ENCODE measurements around the gene ALOX12B.

Gene ALOX12B

DNA sequence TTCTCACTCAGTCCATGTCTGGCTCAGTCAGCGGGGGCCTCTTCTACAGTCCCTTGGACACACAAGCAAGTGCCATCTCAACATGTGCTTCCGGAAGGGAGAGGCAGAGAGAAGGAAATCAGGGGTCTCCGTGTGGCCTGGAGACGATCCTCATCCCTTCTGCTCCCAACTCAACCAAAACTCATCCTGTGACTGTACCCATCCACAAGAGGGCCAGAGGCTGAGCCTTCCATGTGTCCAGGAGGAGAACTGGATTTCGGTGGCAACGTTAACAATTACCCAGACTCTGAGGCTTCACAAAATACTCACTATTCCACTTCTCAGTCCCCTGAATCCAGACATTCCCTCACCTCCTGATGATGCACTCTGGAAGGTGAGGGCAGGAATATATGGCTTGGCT, 7.8 kb upstream of the ALOX12B start:
- no peak overlapping the region for H3K9ac ChIP-seq (ENCODE audit: low read length)
- no peaks in the 10 kb centered on the region for H3F3A ChIP-seq (ENCODE audit: insufficient read depth)
- H3K9me3 ChIP-seq (ENCODE audit: insufficient read depth, low read length): no peaks in the 10 kb centered on the region
- no peaks in the 10 kb centered on the region for H4K20me1 ChIP-seq (ENCODE audit: low read depth, low read length)
- TF ChIP-seq EZH2phosphoT487 (conservative IDR thresholded peaks at IDR 0.05; ENCODE audit: low read length): no peak
- TF ChIP-seq, protein P1, sequence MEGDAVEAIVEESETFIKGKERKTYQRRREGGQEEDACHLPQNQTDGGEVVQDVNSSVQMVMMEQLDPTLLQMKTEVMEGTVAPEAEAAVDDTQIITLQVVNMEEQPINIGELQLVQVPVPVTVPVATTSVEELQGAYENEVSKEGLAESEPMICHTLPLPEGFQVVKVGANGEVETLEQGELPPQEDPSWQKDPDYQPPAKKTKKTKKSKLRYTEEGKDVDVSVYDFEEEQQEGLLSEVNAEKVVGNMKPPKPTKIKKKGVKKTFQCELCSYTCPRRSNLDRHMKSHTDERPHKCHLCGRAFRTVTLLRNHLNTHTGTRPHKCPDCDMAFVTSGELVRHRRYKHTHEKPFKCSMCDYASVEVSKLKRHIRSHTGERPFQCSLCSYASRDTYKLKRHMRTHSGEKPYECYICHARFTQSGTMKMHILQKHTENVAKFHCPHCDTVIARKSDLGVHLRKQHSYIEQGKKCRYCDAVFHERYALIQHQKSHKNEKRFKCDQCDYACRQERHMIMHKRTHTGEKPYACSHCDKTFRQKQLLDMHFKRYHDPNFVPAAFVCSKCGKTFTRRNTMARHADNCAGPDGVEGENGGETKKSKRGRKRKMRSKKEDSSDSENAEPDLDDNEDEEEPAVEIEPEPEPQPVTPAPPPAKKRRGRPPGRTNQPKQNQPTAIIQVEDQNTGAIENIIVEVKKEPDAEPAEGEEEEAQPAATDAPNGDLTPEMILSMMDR (IDR thresholded peaks at IDR 0.05; ENCODE audit: insufficient read depth, low read length, poor library complexity, severe bottlenecking): no peak
- H2AFZ ChIP-seq (ENCODE audit: low read depth, low read length, severe bottlenecking): no peak overlapping the region
- H3K79me2 ChIP-seq (ENCODE audit: insufficient read depth, low read length): no peaks in the 10 kb centered on the region
- H3K9me2 ChIP-seq (replicated peaks; ENCODE audit: insufficient read depth, low read length): no peaks in the 10 kb centered on the region
- H3K36me3 ChIP-seq (ENCODE audit: low read length): no peaks in the 10 kb centered on the region
- H3K27me3 ChIP-seq (ENCODE audit: low read length): no peaks in the 10 kb centered on the region
- no peak overlapping the region for H3K27ac ChIP-seq (ENCODE audit: low read depth, low read length)
- no peak overlapping the region for H3K4me2 ChIP-seq (ENCODE audit: low read depth, low read length, poor library complexity, severe bottlenecking)
- H3K4me3 ChIP-seq (ENCODE audit: insufficient read depth, low read length, poor library complexity, severe bottlenecking): no peak overlapping the region

DNA sequence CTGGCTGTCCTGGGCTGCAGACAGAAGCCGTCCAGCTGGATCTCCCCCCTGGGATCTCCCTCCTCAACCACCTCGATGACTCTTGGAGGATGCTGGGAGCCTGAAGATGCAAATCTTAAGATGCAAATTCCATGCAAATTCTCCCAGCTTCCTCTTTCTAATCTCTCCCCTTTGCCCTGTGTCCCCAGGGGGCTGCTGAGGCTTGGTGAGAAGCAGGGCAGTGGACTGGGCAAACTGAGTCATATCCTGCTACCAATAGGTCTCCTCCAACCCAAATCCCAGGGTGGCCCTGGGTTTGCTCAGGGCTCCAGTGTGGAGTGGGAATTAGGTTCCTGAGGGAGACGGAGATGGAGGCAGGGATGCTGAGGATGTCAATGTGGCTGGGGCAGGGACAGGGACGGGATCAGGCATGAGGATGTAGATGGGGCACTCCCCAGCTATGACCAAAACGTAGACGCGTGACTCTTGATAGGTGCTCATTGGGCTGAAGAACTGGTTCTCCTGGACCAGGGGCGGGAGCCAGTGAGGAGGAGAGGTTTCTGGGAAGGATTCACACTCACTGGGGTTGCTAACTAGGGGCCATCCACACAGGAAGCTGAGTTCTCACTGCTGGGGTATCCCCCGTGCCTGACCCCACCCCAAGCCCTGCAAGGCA, 3.6 kb upstream of the ALOX12B start:
- Histone ChIP-seq H3K9me2 (replicated peaks; ENCODE audit: insufficient read depth, low read length) (no peaks in the 10 kb centered on the region), H3K4me3 (ENCODE audit: insufficient read depth, low read length, poor library complexity, severe bottlenecking) (no peak overlapping the region), H2AFZ (ENCODE audit: low read depth, low read length, severe bottlenecking) (no peak overlapping the region), H3K27me3 (ENCODE audit: low read length) (no peaks in the 10 kb centered on the region), H3F3A (ENCODE audit: insufficient read depth) (no peaks in the 10 kb centered on the region), H3K4me2 (ENCODE audit: low read depth, low read length, poor library complexity, severe bottlenecking) (peak overlapping the region; percentile 29), H3K79me2 (ENCODE audit: insufficient read depth, low read length) (no peaks in the 10 kb centered on the region), H3K9me3 (ENCODE audit: insufficient read depth, low read length) (no peaks in the 10 kb centered on the region), H3K27ac (ENCODE audit: low read depth, low read length) (no peak overlapping the region), H4K20me1 (ENCODE audit: low read depth, low read length) (no peaks in the 10 kb centered on the region), H3K9ac (ENCODE audit: low read length) (no peak overlapping the region), H3K36me3 (ENCODE audit: low read length) (no peaks in the 10 kb centered on the region)
- TF ChIP-seq, protein P1 (IDR thresholded peaks at IDR 0.05; ENCODE audit: insufficient read depth, low read length, poor library complexity, severe bottlenecking): no peak
- no peak for TF ChIP-seq EZH2phosphoT487 (conservative IDR thresholded peaks at IDR 0.05; ENCODE audit: low read length)

DNA sequence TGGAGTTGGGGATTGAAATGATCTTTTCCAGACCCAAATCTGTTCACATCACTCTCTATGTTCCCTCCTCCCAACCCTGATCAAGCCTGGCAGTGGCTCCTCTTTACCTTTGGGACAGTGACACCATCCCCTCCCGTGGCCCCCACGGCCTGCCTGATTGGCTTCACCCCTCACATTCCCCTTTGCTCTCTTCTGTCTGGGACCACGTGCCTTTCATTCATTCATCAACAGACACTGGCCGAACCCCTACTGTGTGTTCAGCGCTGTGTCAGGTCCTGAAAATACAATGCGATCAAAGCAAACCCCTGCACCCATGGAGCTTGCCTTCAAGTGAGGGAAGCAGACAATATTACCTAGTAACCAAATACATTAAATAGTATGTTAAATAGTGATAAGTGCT, 2.2 kb upstream of the ALOX12B start:
- Histone ChIP-seq H2AFZ (ENCODE audit: low read depth, low read length, severe bottlenecking) (no peak overlapping the region), H3K9me3 (ENCODE audit: insufficient read depth, low read length) (no peaks in the 10 kb centered on the region), H4K20me1 (ENCODE audit: low read depth, low read length) (no peaks in the 10 kb centered on the region), H3K9me2 (replicated peaks; ENCODE audit: insufficient read depth, low read length) (no peaks in the 10 kb centered on the region), H3K4me3 (ENCODE audit: insufficient read depth, low read length, poor library complexity, severe bottlenecking) (no peak overlapping the region), H3K4me2 (ENCODE audit: low read depth, low read length, poor library complexity, severe bottlenecking) (no peak overlapping the region), H3K9ac (ENCODE audit: low read length) (no peak overlapping the region), H3K36me3 (ENCODE audit: low read length) (no peaks in the 10 kb centered on the region), H3K27me3 (ENCODE audit: low read length) (no peaks in the 10 kb centered on the region), H3K79me2 (ENCODE audit: insufficient read depth, low read length) (no peaks in the 10 kb centered on the region), H3F3A (ENCODE audit: insufficient read depth) (no peaks in the 10 kb centered on the region), H3K27ac (ENCODE audit: low read depth, low read length) (no peak overlapping the region)
- TF ChIP-seq EZH2phosphoT487 (conservative IDR thresholded peaks at IDR 0.05; ENCODE audit: low read length): no peak
- TF ChIP-seq, protein P1 (IDR thresholded peaks at IDR 0.05; ENCODE audit: insufficient read depth, low read length, poor library complexity, severe bottlenecking): no peak
